SK-MEL-5 (cell line): ENCODE results near the gene PPP1R18. TPM values are rescaled to one million over a fixed set of nuclear protein-coding genes. Genes with fewer than 3 reads are reported as not detected.
"Not testable (repeated sequence)": the region's sequence is repeated elsewhere in the genome, so short reads cannot be mapped to it uniquely, and the experiment has no call there.

ENCODE experiments used
- DNase-seq: peaks from one replicate; pipeline ENCODE4 v3.0.0-alpha.2; 2016; ENCODE audit warnings: low read depth, low spot score
- in situ Hi-C: cut with HindIII; loops from 2 replicates; pipeline ENCODE4 v1.10.0; 2016; ENCODE audit warnings: low sequenced_read_pairs, high pct_unique_total_duplicates, low pct_unique_long_range_greater_than_20kb
- total RNA-seq: library from RNA; depleted of rRNA; stranded (reverse); fragments of >200 nt; shearing (Covaris generic); gene quantifications from 2 replicates; pipeline ENCODE4 v1.2.3, GENCODE V29; 2014

PPP1R18 gene
- total RNA-seq, 1 experiment from 2014 or later, result 18.5 TPM

GRCh38 chr6:30721198-30722024, 35.0 kb upstream of the PPP1R18 start:
- peak; percentile 86 for DNase-seq

GRCh38 chr6:30720738-30721197, 34.3 kb upstream of the PPP1R18 start:
- in situ Hi-C loops, result no loop called here

More at GRCh38 chr6:30721198-30722024, 35.0 kb upstream of the PPP1R18 start:
- in situ Hi-C loops, result no loop called here

GRCh38 chr6:30719791-30720737, 33.6 kb upstream of the PPP1R18 start, which contains the start of gene TUBB:
Gene TUBB, plus strand, starts transcription at chr6:30720352. Its CDS starts 155 bp downstream, at chr6:30720507.
- DNase-seq, result peak; percentile 98
- in situ Hi-C loops, result no loop called here

More at GRCh38 chr6:30720738-30721197, 34.3 kb upstream of the PPP1R18 start:
- peak; percentile 56 for DNase-seq

- in situ Hi-C loops, result no loop called here
- no peak for DNase-seq
These were observed 32.9 kb upstream of the PPP1R18 start for GRCh38 chr6:30719356-30719755.

- in situ Hi-C loops, DNase-seq: not testable (repeated sequence)
These were observed 31.6 kb upstream of the PPP1R18 start for GRCh38 chr6:30717845-30718720.

- peak; percentile 99 for DNase-seq
- in situ Hi-C loops, result no loop called here
These were observed 30.8 kb upstream of the PPP1R18 start, which contains the start of gene MDC1 for GRCh38 chr6:30717129-30717844. Gene MDC1, minus strand, starts transcription at chr6:30717281. Its CDS starts 2,106 bp downstream, at chr6:30715175.

DNA sequence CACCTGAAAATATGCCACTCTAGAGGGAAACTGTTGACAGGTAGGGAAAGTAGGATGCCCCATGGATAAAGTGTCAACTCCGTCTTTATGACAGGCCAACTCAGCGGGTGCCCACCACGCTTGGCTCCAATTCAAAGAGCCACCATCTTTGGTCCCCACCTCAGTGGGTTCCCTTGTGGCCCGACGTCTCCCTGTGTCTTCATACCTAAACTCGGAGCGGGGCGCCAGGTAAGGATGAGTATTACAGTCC, 30.4 kb upstream of the PPP1R18 start:
- DNase-seq, result no peak
- in situ Hi-C loops, result no loop called here

GRCh38 chr6:30714263-30714662, 27.8 kb upstream of the PPP1R18 start:
- no peak for DNase-seq

DNA sequence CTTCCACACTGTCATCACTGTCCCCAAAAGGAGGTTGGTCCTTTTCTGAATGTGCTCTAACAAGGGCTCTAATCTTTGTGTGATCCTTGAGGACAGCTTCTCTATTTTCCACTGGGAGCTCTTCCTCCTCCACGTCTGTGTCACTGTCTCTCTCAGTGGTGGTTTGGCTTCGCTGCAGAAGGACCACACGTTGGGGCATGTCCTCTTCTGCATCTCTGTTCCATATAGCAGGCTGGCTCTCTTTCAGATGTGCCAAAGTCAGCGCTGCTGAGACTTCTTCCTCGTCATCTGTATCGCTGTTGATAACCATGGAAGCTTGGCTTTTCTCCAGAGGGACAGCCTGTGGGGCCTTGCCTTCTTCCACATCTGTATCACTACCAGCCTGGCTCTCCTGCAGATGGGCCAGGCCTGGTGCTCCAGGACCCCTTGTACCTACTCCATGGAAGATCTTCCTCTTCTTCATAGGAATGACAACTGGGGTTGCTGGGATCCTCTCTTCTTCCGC, 26.0 kb upstream of the PPP1R18 start:
- DNase-seq, result no peak
- in situ Hi-C loops, result no loop called here

More at GRCh38 chr6:30714263-30714662, 27.8 kb upstream of the PPP1R18 start:
- in situ Hi-C loops, result no loop called here

DNA sequence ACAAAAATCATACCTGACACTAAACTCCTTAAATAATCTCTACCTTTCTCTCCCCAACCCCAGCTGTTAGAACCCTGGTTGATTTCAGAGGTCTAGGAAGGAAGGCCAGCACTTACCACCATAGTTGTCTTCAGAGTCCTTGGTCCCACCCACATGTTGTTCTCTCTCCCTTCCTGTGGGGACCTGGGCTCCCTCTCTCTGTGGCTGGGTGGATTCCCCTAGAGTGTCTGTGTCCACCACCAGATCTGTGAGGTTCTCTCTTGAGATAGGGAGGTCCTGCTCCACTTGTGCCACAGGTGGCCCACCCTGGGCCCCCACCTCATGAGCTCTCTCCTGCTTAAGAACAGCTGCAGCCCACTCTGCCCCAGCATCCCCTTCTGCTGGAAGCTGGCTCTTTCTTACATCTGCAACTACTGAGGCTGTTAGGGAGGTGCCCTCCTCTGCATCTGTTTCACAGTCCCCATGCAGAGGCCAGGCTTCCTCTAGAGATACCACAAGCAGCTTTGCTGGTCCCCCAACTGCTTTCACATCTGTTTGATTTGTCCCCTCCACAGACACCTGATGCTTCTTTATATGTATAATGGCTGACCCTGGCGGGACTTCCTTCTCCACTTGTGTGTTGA, 25.4 kb upstream of the PPP1R18 start:
- DNase-seq, result no peak
- in situ Hi-C loops, result no loop called here

GRCh38 chr6:30709101-30709868, 22.8 kb upstream of the PPP1R18 start:
- DNase-seq, result no peak
- in situ Hi-C loops, result no loop called here

- DNase-seq, result no peak
- in situ Hi-C loops, result no loop called here
These were observed 20.9 kb upstream of the PPP1R18 start for GRCh38 chr6:30707281-30707850.

DNA sequence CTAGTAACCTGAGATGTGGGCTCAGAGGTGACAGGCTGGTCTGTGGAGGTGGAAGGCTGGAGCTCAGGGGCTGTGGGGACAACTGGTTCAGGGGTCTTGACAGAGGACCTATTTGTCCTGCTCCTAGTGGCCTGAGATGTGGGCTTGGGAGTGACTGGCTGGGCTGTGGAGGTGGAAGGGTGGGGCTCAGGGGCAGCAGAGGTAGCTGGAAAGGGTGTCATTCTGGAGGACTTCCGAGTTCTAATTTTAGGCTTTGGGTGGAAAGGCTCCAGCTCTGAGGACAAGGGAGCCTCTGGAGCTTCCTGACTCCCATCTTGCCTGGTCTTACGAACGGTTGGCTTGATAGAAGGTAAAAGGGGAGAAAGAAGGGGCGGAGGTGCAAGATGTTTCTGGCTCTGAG, 19.2 kb upstream of the PPP1R18 start:
- in situ Hi-C loops, result no loop called here
- no peak for DNase-seq

DNA sequence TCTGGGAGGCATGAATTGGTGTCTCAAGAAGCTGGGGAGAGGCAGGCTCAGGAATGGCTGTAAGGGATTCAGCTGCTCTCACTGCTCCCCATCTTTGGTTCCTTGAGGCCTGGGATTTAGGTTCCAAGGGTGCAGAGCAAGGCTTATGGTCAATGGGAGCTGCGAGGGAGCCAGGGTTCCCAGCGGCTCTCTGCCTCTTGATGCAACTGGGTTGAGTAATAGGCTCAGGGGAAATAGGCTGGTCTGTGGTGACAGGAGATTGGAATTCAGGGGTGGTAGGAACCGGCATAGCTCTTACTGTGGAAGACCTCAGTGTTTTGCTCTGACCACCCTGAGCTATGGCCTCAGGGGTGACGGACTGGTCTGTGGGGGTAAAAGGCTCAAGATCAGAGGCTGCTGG, 17.4 kb upstream of the PPP1R18 start:
- no peak for DNase-seq
- in situ Hi-C loops, result no loop called here

- in situ Hi-C loops, result no loop called here
- no peak for DNase-seq
These were observed 16.6 kb upstream of the PPP1R18 start for GRCh38 chr6:30703011-30703410.
